K562 treated with DMSO at 1 percent for 4 hours (cell line): ENCODE results near the gene SLC22A23. TPM values are rescaled to one million over a fixed set of nuclear protein-coding genes. Genes with fewer than 3 reads are reported as not detected.

Source experiments
- total RNA-seq: library from RNA; unstranded; fragments of 300-600 nt; gene quantifications from 2 replicates; pipeline ENCODE4 v1.2.3, GENCODE V29; 2022; ENCODE audit not compliant: insufficient read depth

Gene SLC22A23
- total RNA-seq = 5.4 and 9.7 TPM in 2 replicates

GRCh38 chr6:3456898-3457709 is at the start of gene SLC22A23:
TSS of gene SLC22A23 (minus strand) at chr6:3457050. CDS start at chr6:3456559, 491 bp downstream.

GRCh38 chr6:3258720-3259490 is 197.9 kb downstream of the SLC22A23 start, which contains the start of gene PSMG4:
TSS of gene PSMG4 (plus strand) at chr6:3258947. CDS start at chr6:3259023, 76 bp downstream.

GRCh38 chr6:3227363-3228045 is 229.3 kb downstream of the SLC22A23 start, which contains the start of gene TUBB2B:
TSS of gene TUBB2B (minus strand) at chr6:3227653. CDS start at chr6:3227543, 110 bp downstream.

Other genes starting within 250 kb of the SLC22A23 start
- gene TUBB2B, start 229.4 kb downstream of the SLC22A23 start, total RNA-seq = 12.9 and 13.1 TPM in 2 replicates
- 52.5 and 74.8 TPM in 2 replicates for gene PSMG4, start 198.1 kb downstream of the SLC22A23 start, total RNA-seq